DND-41 (cell line): Measurements from ENCODE around the gene LIAS.
A peak's percentile ranks its signal among the peaks of the same experiment; 100 is the strongest.

Experiments
- ATAC-seq: fragments of 200-7000 bp; cut with Tn5 transposase; 3 replicates; pipeline ENCODE4 v1.9.1; 2021; ENCODE audit warnings: low read depth; ENCODE audit not compliant: insufficient read depth
- DNase-seq: peaks from one replicate; pipeline ENCODE4 v3.0.0-alpha.2; 2020
- H2AFZ ChIP-seq: 2 replicates; pipeline ENCODE4 v1.6.0; 2012; ENCODE audit warnings: low read depth, low read length
- H3K27ac ChIP-seq: 2 replicates; pipeline ENCODE4 v1.5.1; 2012; ENCODE audit warnings: low read length, inconsistent platforms
- H3K27me3 ChIP-seq: fragments of 200-600 bp; sonication (generic); 2 replicates; pipeline ENCODE4 v1.6.0; 2012; ENCODE audit warnings: low read length, mild to moderate bottlenecking, inconsistent platforms; ENCODE audit not compliant: insufficient read depth, poor library complexity
- H3K36me3 ChIP-seq: 2 replicates; pipeline ENCODE4 v1.5.1; 2012; ENCODE audit warnings: low read length, inconsistent platforms; ENCODE audit not compliant: insufficient read depth
- H3K4me1 ChIP-seq: 2 replicates; pipeline ENCODE4 v1.5.1; 2012; ENCODE audit warnings: mild to moderate bottlenecking, low read length; ENCODE audit not compliant: insufficient read depth
- H3K4me2 ChIP-seq: 2 replicates; pipeline ENCODE4 v1.6.0; 2012; ENCODE audit warnings: mild to moderate bottlenecking, moderate library complexity, low read length, inconsistent platforms; ENCODE audit not compliant: insufficient read depth
- H3K4me3 ChIP-seq, 2 experiments: fragments of 200-600 bp in 1 of 2; shearing (Covaris generic) in 1 of 2; 2 replicates each; pipeline ENCODE4 v1.5.1; 2012 to 2016; ENCODE audit warnings: inconsistent platforms in 2 of 2, low read length in 2 of 2, mild to moderate bottlenecking in 2 of 2, low read depth in 1 of 2, moderate library complexity in 1 of 2
- H3K79me2 ChIP-seq: 2 replicates; pipeline ENCODE4 v1.6.0; 2012; ENCODE audit warnings: low read length, inconsistent platforms; ENCODE audit not compliant: insufficient read depth
- H3K9ac ChIP-seq: 2 replicates; pipeline ENCODE4 v1.6.0; 2012; ENCODE audit warnings: low read depth, mild to moderate bottlenecking, inconsistent platforms, low read length, moderate library complexity
- H3K9me3 ChIP-seq: 2 replicates; pipeline ENCODE4 v1.5.1; 2012; ENCODE audit warnings: low read length, moderate library complexity, mild to moderate bottlenecking, inconsistent platforms; ENCODE audit not compliant: insufficient read depth, severe bottlenecking
- H4K20me1 ChIP-seq: 2 replicates; pipeline ENCODE4 v1.6.0; 2012; ENCODE audit warnings: low read length; ENCODE audit not compliant: insufficient read depth
- CTCF ChIP-seq: IDR thresholded peaks from 2 replicates; pipeline ENCODE4 v1.5.1; 2012; ENCODE audit warnings: borderline replicate concordance, low read length, moderate library complexity, mild to moderate bottlenecking; ENCODE audit not compliant: poor library complexity, severe bottlenecking; ENCODE audit errors: extremely low read depth
- EZH2 ChIP-seq: IDR thresholded peaks from 3 replicates; pipeline ENCODE4 v1.6.1; 2012; ENCODE audit warnings: borderline replicate concordance, low read depth, mild to moderate bottlenecking, moderate library complexity, low read length, inconsistent platforms; ENCODE audit not compliant: severe bottlenecking

LIAS gene

GRCh38 chr4:39429476-39430334 lies 29.2 kb upstream of the LIAS start:
- ATAC-seq (no peak), DNase-seq (no peak)
- H2AFZ ChIP-seq = no peak overlapping the region
- H3K4me2 ChIP-seq = no peak overlapping the region
- no peaks in the 10 kb centered on the region for H3K36me3 ChIP-seq
- no peaks in the 10 kb centered on the region for H3K79me2 ChIP-seq
- no peak overlapping the region for H3K4me3 ChIP-seq
- no peaks in the 10 kb centered on the region for H3K9me3 ChIP-seq
- no peaks in the 10 kb centered on the region for H3K4me1 ChIP-seq
- no peak overlapping the region for H3K27ac ChIP-seq
- no peaks in the 10 kb centered on the region for H4K20me1 ChIP-seq
- TF ChIP-seq CTCF (no peak), EZH2 (no peak)
- H3K9ac ChIP-seq = no peak overlapping the region
- no peaks in the 10 kb centered on the region for H3K27me3 ChIP-seq

GRCh38 chr4:39433878-39434492 lies 24.9 kb upstream of the LIAS start:
- Histone ChIP-seq H3K79me2 (no peaks in the 10 kb centered on the region), H4K20me1 (no peaks in the 10 kb centered on the region), H2AFZ (no peak overlapping the region), H3K36me3 (no peaks in the 10 kb centered on the region), H3K27ac (no peak overlapping the region), H3K4me3 (no peak overlapping the region), H3K4me1 (no peaks in the 10 kb centered on the region), H3K9ac (no peak overlapping the region), H3K4me2 (no peak overlapping the region), H3K9me3 (no peaks in the 10 kb centered on the region), H3K27me3 (no peaks in the 10 kb centered on the region)
- DNase-seq (no peak), ATAC-seq (no peak)
- TF ChIP-seq EZH2 (no peak), CTCF (no peak)

GRCh38 chr4:39435659-39436563 lies 22.9 kb upstream of the LIAS start:
- Histone ChIP-seq H3K79me2 (no peaks in the 10 kb centered on the region), H3K9me3 (no peaks in the 10 kb centered on the region), H3K4me3 (no peak overlapping the region), H2AFZ (no peak overlapping the region), H4K20me1 (no peaks in the 10 kb centered on the region), H3K36me3 (no peaks in the 10 kb centered on the region), H3K4me1 (no peaks in the 10 kb centered on the region), H3K27ac (no peak overlapping the region), H3K9ac (no peak overlapping the region), H3K4me2 (no peak overlapping the region), H3K27me3 (no peaks in the 10 kb centered on the region)
- TF ChIP-seq EZH2 = no peak
- peak; percentile 45 for TF ChIP-seq CTCF
- ATAC-seq (no peak; the same call in 2 of the 3 replicates), DNase-seq (no peak)
